HepG2 (cell line): ENCODE data around the gene NLRP2B. TPM values are rescaled to one million over a fixed set of nuclear protein-coding genes. Genes with fewer than 3 reads are reported as not detected.

Source experiments
- ADNP ChIP-seq: sonication (generic); formaldehyde crosslinking; IDR thresholded peaks from 2 replicates; pipeline ENCODE4 v1.4.0; 2020; ENCODE audit warnings: missing genetic modification reagents
- ETV6 ChIP-seq: sonication (generic); formaldehyde crosslinking; conservative IDR thresholded peaks from 2 replicates; pipeline ENCODE4 v1.4.0; 2020; ENCODE audit warnings: missing genetic modification reagents
- MIER3 ChIP-seq: IDR thresholded peaks from 2 replicates; pipeline ENCODE4 v1.6.1; 2016; ENCODE audit warnings: missing compliant biosample characterization, borderline replicate concordance
- NAIF1 ChIP-seq: sonication (generic); formaldehyde crosslinking; IDR thresholded peaks from 2 replicates; pipeline ENCODE4 v1.5.0; 2020; ENCODE audit warnings: mild to moderate bottlenecking, missing genetic modification reagents, borderline replicate concordance
- POLR2AphosphoS5 ChIP-seq: IDR thresholded peaks from 2 replicates; pipeline ENCODE4 v1.6.1; 2012; ENCODE audit warnings: low read depth, low read length
- RAD21 ChIP-seq: fragments of 450-650 bp; formaldehyde crosslinking; IDR thresholded peaks from 2 replicates; pipeline ENCODE4 v1.5.0; 2020; ENCODE audit warnings: mild to moderate bottlenecking
- RBM22 ChIP-seq: fragments of 200-400 bp; formaldehyde crosslinking; optimal IDR thresholded peaks from 2 replicates; pipeline ENCODE3; 2017; ENCODE audit warnings: mild to moderate bottlenecking, low read length, moderate library complexity
- RELA ChIP-seq: sonication (generic); formaldehyde crosslinking; IDR thresholded peaks from 2 replicates; pipeline ENCODE4 v1.4.0; 2020; ENCODE audit warnings: missing genetic modification reagents
- SAP130 ChIP-seq: IDR thresholded peaks from 2 replicates; pipeline ENCODE4 v1.6.1; 2016; ENCODE audit warnings: low read depth
- TARDBP ChIP-seq: sonication (generic); formaldehyde crosslinking; IDR thresholded peaks from 2 replicates; pipeline ENCODE4 v1.8.0; 2022; ENCODE audit warnings: mild to moderate bottlenecking, missing genetic modification reagents
- XRCC5 ChIP-seq: fragments of 200-400 bp; formaldehyde crosslinking; optimal IDR thresholded peaks from 2 replicates; pipeline ENCODE3; 2017; ENCODE audit warnings: mild to moderate bottlenecking, low read length
- ZIK1 ChIP-seq: sonication (generic); formaldehyde crosslinking; IDR thresholded peaks from 2 replicates; pipeline ENCODE4 v1.5.0; 2020; ENCODE audit warnings: mild to moderate bottlenecking, low read depth, missing genetic modification reagents, borderline replicate concordance
- ZNF484 ChIP-seq: sonication (generic); formaldehyde crosslinking; IDR thresholded peaks from 2 replicates; pipeline ENCODE4 v1.5.1; 2020; ENCODE audit warnings: mild to moderate bottlenecking, low read depth, missing genetic modification reagents, borderline replicate concordance
- ZNF510 ChIP-seq: sonication (generic); formaldehyde crosslinking; IDR thresholded peaks from 2 replicates; pipeline ENCODE4 v1.4.0; 2020; ENCODE audit warnings: low read depth, mild to moderate bottlenecking, missing genetic modification reagents
- ZNF720 ChIP-seq: sonication (generic); formaldehyde crosslinking; IDR thresholded peaks from 2 replicates; pipeline ENCODE4 v1.4.0; 2020; ENCODE audit warnings: missing genetic modification reagents
- polyA plus RNA-seq, 8 experiments: library from polyadenylated mRNA; depleted of rRNA in 3 of 8; stranded (reverse) in 7 of 8; unstranded in 1 of 8; fragments of >200 nt; fragmentation: Illumina TruSeq in 4 of 8; extraction: Trizol in 4 of 8; gene quantifications; 2 replicates each; pipeline versions ENCODE4 v1.2.1 to v1.2.3, GENCODE V29; 2011 to 2016; ENCODE audit warnings: low read depth in 4 of 8, missing spikeins in 1 of 8, mixed read lengths in 1 of 8; ENCODE audit not compliant: insufficient read depth in 1 of 8
- total RNA-seq, 5 experiments: library from RNA; depleted of rRNA; stranded (reverse); fragments of >200 nt; fragmentation: Illumina TruSeq; extraction: Trizol; gene quantifications; 2 replicates each; pipeline ENCODE4 v1.2.3, GENCODE V29; 2016; ENCODE audit warnings: low read depth in 1 of 5
- TF ChIP-seq, protein P1 (sequence below): sonication (generic); formaldehyde crosslinking; IDR thresholded peaks from 2 replicates; pipeline ENCODE4 v1.4.0; 2020; ENCODE audit warnings: mild to moderate bottlenecking, missing genetic modification reagents
- TF ChIP-seq, protein P2 (sequence below): sonication (generic); formaldehyde crosslinking; conservative IDR thresholded peaks from 2 replicates; pipeline ENCODE4 v1.4.0; 2020; ENCODE audit warnings: missing genetic modification reagents
- TF ChIP-seq, protein P3 (sequence below): sonication (generic); formaldehyde crosslinking; conservative IDR thresholded peaks from 2 replicates; pipeline ENCODE4 v1.4.0; 2020; ENCODE audit warnings: mild to moderate bottlenecking, missing genetic modification reagents, moderate library complexity
- TF ChIP-seq, protein P4 (sequence below): sonication (generic); formaldehyde crosslinking; IDR thresholded peaks from 2 replicates; pipeline ENCODE4 v1.8.0; 2022; ENCODE audit warnings: mild to moderate bottlenecking, missing genetic modification reagents, moderate library complexity

The NLRP2B gene
- total and polyA plus RNA-seq, 2 of the 13 experiments (the other 11 are each of a cell fraction or from before 2014, with no cell fraction given), result not detected

DNA sequence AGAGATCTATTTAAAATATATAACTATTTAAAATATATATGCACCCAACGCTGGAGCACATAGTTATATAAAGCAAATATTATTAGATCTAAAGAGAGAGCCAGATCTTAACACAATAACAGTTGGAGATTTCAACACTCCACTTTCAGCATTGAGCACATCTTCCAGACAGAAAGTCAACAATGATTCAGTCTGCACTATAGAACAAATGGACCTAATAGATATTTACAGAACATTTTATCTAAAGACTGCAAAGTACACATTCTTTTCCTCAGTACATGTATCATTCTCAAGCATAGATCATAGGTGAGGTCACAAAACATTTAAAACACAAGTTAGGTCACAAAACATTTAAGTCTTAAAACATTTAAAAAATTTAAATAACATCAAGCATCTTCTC is 36.4 kb downstream of the NLRP2B start (continued):
- no peak for TF ChIP-seq POLR2AphosphoS5
- TF ChIP-seq RAD21 (CRISPR knock-in tag), result no peak
- no peak for TF ChIP-seq MIER3 (CRISPR knock-in tag)
- no peak for TF ChIP-seq ZNF484 (CRISPR knock-in tag)
- TF ChIP-seq, protein P1, sequence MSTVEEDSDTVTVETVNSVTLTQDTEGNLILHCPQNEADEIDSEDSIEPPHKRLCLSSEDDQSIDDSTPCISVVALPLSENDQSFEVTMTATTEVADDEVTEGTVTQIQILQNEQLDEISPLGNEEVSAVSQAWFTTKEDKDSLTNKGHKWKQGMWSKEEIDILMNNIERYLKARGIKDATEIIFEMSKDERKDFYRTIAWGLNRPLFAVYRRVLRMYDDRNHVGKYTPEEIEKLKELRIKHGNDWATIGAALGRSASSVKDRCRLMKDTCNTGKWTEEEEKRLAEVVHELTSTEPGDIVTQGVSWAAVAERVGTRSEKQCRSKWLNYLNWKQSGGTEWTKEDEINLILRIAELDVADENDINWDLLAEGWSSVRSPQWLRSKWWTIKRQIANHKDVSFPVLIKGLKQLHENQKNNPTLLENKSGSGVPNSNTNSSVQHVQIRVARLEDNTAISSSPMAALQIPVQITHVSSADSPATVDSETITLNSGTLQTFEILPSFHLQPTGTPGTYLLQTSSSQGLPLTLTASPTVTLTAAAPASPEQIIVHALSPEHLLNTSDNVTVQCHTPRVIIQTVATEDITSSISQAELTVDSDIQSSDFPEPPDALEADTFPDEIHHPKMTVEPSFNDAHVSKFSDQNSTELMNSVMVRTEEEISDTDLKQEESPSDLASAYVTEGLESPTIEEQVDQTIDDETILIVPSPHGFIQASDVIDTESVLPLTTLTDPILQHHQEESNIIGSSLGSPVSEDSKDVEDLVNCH (CRISPR knock-in tag), result no peak
- no peak for TF ChIP-seq TARDBP (CRISPR knock-in tag)
- no peak for TF ChIP-seq XRCC5
- no peak for TF ChIP-seq ZNF720 (CRISPR knock-in tag)
- TF ChIP-seq ZNF510 (CRISPR knock-in tag), result no peak
- no peak for TF ChIP-seq ETV6 (CRISPR knock-in tag)
- no peak for TF ChIP-seq RBM22
- TF ChIP-seq, protein P2, sequence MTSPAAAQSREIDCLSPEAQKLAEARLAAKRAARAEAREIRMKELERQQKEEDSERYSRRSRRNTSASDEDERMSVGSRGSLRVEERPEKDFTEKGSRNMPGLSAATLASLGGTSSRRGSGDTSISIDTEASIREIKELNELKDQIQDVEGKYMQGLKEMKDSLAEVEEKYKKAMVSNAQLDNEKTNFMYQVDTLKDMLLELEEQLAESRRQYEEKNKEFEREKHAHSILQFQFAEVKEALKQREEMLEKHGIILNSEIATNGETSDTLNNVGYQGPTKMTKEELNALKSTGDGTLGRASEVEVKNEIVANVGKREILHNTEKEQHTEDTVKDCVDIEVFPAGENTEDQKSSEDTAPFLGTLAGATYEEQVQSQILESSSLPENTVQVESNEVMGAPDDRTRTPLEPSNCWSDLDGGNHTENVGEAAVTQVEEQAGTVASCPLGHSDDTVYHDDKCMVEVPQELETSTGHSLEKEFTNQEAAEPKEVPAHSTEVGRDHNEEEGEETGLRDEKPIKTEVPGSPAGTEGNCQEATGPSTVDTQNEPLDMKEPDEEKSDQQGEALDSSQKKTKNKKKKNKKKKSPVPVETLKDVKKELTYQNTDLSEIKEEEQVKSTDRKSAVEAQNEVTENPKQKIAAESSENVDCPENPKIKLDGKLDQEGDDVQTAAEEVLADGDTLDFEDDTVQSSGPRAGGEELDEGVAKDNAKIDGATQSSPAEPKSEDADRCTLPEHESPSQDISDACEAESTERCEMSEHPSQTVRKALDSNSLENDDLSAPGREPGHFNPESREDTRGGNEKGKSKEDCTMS (CRISPR knock-in tag), result no peak
- TF ChIP-seq, protein P3, sequence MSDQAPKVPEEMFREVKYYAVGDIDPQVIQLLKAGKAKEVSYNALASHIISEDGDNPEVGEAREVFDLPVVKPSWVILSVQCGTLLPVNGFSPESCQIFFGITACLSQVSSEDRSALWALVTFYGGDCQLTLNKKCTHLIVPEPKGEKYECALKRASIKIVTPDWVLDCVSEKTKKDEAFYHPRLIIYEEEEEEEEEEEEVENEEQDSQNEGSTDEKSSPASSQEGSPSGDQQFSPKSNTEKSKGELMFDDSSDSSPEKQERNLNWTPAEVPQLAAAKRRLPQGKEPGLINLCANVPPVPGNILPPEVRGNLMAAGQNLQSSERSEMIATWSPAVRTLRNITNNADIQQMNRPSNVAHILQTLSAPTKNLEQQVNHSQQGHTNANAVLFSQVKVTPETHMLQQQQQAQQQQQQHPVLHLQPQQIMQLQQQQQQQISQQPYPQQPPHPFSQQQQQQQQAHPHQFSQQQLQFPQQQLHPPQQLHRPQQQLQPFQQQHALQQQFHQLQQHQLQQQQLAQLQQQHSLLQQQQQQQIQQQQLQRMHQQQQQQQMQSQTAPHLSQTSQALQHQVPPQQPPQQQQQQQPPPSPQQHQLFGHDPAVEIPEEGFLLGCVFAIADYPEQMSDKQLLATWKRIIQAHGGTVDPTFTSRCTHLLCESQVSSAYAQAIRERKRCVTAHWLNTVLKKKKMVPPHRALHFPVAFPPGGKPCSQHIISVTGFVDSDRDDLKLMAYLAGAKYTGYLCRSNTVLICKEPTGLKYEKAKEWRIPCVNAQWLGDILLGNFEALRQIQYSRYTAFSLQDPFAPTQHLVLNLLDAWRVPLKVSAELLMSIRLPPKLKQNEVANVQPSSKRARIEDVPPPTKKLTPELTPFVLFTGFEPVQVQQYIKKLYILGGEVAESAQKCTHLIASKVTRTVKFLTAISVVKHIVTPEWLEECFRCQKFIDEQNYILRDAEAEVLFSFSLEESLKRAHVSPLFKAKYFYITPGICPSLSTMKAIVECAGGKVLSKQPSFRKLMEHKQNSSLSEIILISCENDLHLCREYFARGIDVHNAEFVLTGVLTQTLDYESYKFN (CRISPR knock-in tag), result peak; percentile 48
- no peak for TF ChIP-seq NAIF1 (CRISPR knock-in tag)
- no peak for TF ChIP-seq ADNP (CRISPR knock-in tag)
- no peak for TF ChIP-seq ZIK1 (CRISPR knock-in tag)
- TF ChIP-seq RELA (CRISPR knock-in tag), result no peak
- TF ChIP-seq, protein P4, sequence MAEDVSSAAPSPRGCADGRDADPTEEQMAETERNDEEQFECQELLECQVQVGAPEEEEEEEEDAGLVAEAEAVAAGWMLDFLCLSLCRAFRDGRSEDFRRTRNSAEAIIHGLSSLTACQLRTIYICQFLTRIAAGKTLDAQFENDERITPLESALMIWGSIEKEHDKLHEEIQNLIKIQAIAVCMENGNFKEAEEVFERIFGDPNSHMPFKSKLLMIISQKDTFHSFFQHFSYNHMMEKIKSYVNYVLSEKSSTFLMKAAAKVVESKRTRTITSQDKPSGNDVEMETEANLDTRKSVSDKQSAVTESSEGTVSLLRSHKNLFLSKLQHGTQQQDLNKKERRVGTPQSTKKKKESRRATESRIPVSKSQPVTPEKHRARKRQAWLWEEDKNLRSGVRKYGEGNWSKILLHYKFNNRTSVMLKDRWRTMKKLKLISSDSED (CRISPR knock-in tag), result no peak
- peak; percentile 47; the same call in 1 of the 2 replicates for TF ChIP-seq SAP130 (CRISPR knock-in tag)
